ENCODE results near the gene MAD1L1. TPM values are rescaled to one million over a fixed set of nuclear protein-coding genes. Genes with fewer than 3 reads are reported as not detected.

MAD1L1 gene
- total and polyA plus RNA-seq, 8 donors = 21.4 to 58.8 (median 22.5) TPM

DNA sequence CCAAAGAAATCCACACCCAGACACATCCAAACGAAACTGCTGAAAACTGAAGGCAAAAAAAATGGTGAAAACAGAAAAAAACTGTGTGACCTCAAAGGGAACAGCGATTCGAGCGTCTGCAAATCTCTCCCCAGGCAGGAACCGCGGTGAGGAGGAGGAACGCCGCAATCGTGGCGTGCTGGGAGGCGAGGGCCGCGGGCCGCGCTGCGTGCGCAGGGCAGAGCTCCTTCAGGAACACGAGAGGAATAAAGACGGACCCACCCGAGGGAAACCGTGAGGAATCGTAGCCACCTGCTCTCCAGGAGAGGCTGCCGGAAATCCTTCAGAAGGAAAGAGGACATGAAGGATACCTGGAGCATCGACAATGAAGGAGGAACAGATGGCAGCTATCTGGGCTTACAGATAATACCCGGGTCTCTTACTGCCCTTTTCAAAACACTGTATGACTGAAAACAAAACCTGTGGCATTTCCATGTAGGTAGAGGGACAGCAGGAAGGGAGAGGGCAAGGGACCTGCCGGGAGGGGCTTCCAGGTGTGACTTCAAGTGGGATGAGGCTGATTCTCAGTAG is 266.0 kb downstream of the MAD1L1 start:
- ATAC-seq = no peak

DNA sequence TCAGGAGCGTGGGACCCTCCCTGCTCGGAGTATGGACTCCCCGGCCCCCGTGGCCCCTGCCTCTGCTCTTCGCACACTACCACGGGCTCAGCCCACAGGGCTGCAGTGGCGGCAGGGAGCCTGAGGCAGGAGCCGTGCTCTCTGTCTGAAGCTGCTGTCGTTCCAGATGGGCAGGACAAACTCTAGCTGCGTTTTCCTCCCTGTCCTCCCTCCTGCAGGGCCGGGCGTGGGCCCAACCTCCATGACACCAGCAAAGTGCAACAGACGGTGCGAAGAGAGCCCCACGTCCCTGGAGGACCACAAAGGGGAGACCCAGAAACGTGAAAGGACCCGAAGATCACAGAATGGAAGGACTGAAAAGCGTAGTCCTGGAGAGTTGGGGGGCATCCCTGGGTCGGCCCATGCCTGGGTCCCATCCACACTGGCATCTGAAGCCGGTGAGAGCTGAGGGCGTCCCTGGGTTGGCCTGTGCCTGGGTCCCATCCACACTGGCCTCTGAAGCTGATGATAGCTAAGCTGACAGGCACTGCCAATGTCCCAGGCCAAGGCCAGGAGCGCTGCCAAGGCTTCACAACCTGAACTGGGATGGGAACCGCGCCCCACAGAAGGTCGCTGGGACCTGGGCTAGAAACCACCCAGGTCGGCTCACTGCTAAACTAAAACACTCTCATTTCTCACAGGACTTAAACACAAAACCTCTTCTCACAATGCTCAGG is 267.0 kb downstream of the MAD1L1 start:
- TF ChIP-seq, protein P1, sequence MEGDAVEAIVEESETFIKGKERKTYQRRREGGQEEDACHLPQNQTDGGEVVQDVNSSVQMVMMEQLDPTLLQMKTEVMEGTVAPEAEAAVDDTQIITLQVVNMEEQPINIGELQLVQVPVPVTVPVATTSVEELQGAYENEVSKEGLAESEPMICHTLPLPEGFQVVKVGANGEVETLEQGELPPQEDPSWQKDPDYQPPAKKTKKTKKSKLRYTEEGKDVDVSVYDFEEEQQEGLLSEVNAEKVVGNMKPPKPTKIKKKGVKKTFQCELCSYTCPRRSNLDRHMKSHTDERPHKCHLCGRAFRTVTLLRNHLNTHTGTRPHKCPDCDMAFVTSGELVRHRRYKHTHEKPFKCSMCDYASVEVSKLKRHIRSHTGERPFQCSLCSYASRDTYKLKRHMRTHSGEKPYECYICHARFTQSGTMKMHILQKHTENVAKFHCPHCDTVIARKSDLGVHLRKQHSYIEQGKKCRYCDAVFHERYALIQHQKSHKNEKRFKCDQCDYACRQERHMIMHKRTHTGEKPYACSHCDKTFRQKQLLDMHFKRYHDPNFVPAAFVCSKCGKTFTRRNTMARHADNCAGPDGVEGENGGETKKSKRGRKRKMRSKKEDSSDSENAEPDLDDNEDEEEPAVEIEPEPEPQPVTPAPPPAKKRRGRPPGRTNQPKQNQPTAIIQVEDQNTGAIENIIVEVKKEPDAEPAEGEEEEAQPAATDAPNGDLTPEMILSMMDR (IDR thresholded peaks at IDR 0.05) = no peak
- Histone ChIP-seq H3K27me3 (no peaks in the 10 kb centered on the region), H3K36me3 (peaks cover 0 to 20% of the 10 kb centered on the region in 2 donors), H3K4me1 (no peaks in the 10 kb centered on the region), H3K9me3 (peaks cover 0 to 7% of the 10 kb centered on the region in 2 donors), H3K4me3 (no peak overlapping the region), H3K27ac (no peak overlapping the region)
- ATAC-seq (no peak), DNase-seq (peak in 2 of 4 donors; percentile 25 to 54)
- intact Hi-C loops (cut with DNase I) = no loop called here

More for the DNA sequence above, 266.0 kb downstream of the MAD1L1 start:
- Histone ChIP-seq H3K4me3 (no peak overlapping the region), H3K27me3 (no peaks in the 10 kb centered on the region), H3K27ac (no peak overlapping the region), H3K36me3 (peaks cover 0 to 26% of the 10 kb centered on the region in 2 donors), H3K4me1 (no peaks in the 10 kb centered on the region), H3K9me3 (peaks cover 0 to 7% of the 10 kb centered on the region in 2 donors)
- intact Hi-C loops (cut with DNase I) = no loop called here
- DNase-seq = peak in 2 of 4 donors; percentile 10 to 62
- TF ChIP-seq, protein P1 (IDR thresholded peaks at IDR 0.05) = no peak

DNA sequence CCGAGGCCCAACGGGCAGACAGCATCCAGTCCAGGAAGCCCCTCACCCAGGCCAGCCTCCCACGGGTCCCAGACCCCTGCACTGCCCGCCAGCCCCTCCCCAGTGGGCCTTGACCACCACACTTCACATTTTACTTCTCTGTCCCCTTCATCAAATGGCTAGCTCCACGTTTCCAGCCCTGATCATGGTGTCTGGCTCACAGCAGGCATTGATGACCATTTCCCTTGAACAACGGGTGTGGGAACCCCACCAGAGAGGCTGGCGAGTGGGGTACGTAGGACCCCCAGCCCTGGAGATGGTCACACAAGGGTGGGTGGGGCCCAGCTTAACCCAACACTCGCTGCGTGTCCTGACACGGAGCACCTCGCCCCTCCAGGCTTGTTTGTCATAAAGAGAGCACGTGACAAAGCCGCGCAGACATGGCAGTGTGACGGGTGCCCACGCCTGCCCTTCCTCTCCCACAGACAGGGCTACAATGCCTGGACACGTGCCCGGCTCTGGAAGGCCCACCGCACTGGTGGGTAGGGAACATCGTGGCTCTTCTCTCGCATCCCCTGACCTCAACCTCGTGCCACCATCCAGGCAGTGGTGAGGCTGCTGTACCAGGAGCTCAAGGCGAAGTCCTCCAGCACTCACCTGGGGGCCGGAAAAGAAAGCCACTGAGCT is 267.7 kb downstream of the MAD1L1 start:
- H3K4me1 ChIP-seq = no peaks in the 10 kb centered on the region
- TF ChIP-seq, protein P1 (IDR thresholded peaks at IDR 0.05) = no peak
- peak in 2 of 4 donors; percentile 30 to 71 for DNase-seq
- H3K4me3 ChIP-seq = no peak overlapping the region
- no peak overlapping the region for H3K27ac ChIP-seq
- intact Hi-C loops (cut with DNase I) = no loop called here
- peaks cover 0 to 7% of the 10 kb centered on the region in 2 donors for H3K9me3 ChIP-seq
- H3K36me3 ChIP-seq = peaks cover 0 to 20% of the 10 kb centered on the region in 2 donors
- H3K27me3 ChIP-seq = no peaks in the 10 kb centered on the region
- no peak for ATAC-seq

DNA sequence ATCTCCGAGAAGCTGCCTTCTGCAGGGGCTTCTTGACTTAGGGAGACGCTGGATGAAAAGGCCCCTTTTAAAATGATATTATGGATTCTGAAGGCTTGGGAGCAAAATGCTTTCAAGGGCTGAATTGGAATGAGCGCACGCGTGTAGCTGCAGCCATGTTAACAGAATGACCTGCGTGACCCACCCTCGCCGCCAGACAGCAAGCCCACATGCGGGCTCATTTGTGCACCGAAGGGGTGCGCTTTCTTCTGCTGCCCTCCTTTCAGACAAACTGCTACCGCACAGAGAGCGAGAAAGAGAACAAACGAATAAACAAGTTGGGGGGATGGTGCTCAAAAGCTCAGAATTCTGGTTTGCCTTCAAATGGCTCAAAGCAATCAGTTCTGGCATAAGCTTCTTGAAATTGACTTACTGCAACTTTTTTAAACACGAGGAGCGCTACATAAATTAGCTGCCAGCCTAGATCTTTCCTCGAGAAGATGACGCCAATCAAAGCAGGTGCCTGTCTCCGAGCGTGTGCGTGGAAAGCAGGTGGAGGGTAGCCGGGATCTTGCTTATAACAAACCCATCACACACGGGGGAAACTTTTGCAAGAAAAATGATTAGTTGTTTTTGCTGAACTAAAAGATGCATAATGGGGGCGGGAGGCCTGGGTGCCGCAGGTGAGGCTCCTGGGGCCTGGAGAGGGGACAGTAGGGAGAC is 268.4 kb downstream of the MAD1L1 start:
- ATAC-seq (no peak), DNase-seq (peak in 1 of 4 donors; percentile 25)
- Histone ChIP-seq H3K4me1 (no peaks in the 10 kb centered on the region), H3K4me3 (no peak overlapping the region), H3K27ac (no peak overlapping the region), H3K27me3 (no peaks in the 10 kb centered on the region), H3K9me3 (peaks cover 0 to 7% of the 10 kb centered on the region in 2 donors), H3K36me3 (peaks cover 0 to 20% of the 10 kb centered on the region in 2 donors)
- TF ChIP-seq, protein P1 (IDR thresholded peaks at IDR 0.05) = no peak
- intact Hi-C loops (cut with DNase I) = no loop called here

Data from left lung (tissue), 10 donors.